ENCODE measurements around the gene RALA. TPM values are rescaled to one million over a fixed set of nuclear protein-coding genes. Genes with fewer than 3 reads are reported as not detected.

RALA gene
- total and polyA plus RNA-seq, 10 of the 15 experiments (the other 5 are each of a cell fraction or from before 2014, with no cell fraction given) = 7.5 to 53.3 (median 23.1) TPM

DNA sequence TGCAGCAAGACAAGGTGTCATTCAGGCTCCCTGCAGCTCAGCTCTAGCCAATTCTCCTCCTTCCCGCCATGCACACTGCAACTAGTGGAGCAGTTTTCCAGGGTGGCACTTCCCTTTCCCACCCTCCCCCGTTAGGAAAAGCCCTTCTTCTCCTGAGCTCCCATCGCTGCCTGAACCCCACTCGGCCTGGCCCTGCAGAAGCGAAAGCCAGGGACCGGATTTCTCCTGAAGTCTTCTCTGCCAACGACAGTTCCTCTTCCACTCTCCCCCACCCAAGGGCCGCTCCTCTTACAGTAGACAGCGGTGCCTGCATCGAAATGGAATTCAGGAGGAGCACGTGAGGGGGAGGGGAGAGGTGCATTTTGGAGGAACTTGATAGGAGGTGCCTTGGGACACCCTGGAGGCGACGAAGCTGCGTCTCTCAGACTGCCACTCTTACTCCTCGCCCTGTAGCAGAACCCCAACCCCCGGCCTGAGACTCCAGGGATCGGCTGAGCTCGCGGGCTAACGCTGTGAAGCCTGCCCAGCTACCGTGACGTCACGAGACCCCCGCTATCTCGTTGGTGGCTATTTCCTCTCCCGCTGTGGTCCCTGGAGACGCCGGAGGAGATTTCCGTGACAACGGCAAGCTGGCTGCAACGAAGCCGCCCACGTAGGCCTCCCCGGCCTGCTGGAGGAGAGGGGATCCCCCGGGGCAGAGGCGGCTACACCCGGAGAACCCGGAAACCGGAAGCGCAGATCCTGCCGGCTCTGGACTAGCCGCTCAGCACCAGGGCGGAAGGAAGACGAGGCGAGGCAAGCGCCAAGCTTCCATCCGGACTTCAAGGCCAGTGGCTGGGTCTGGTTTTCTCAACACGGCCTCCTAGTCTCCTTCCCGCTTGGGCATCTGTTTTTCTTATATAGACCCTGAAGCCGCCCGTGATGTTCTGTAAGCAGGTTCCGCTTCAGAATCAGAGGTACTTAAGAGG, 109.7 kb downstream of the RALA start:
- Histone ChIP-seq H3K9ac (ENCODE audit: control insufficient read depth, insufficient read depth, low read length) (peak overlapping the region; percentile 87), H3K27me3 (replicated peaks in 1 of 2; ENCODE audit: control insufficient read depth in 2 of 2, insufficient read depth in 2 of 2, low read length in 1 of 2) (no peaks in the 10 kb centered on the region), H3K9me3 (replicated peaks; ENCODE audit: control insufficient read depth, insufficient read depth, low read length) (no peaks in the 10 kb centered on the region; the same call in 2 of the 3 replicates), H3K4me3 (peak overlapping the region; percentile 77), H3K4me2 (ENCODE audit: control insufficient read depth, insufficient read depth) (peak overlapping the region; percentile 93), H3K4me1 (ENCODE audit: control insufficient read depth, insufficient read depth, low read length) (peaks cover 10% of the 10 kb centered on the region), H3K79me2 (ENCODE audit: control insufficient read depth, insufficient read depth, low read length) (peaks cover 27% of the 10 kb centered on the region), H4K20me1 (ENCODE audit: control insufficient read depth, insufficient read depth) (no peaks in the 10 kb centered on the region), H3K36me3 (ENCODE audit: control insufficient read depth in 2 of 2, insufficient read depth in 2 of 2, low read length in 1 of 2) (no peaks in the 10 kb centered on the region), H3K27ac (ENCODE audit: control insufficient read depth, insufficient read depth) (peak overlapping the region; percentile 80), H2AFZ (ENCODE audit: control insufficient read depth, low read depth, low read length) (peak overlapping the region; percentile 88)
- intact Hi-C loops (cut with micrococcal nuclease; ENCODE audit: unreplicated experiment) (loop anchor here (1.0 kb wide), 2 partner anchors 47 to 110 kb away; partner anchors contain the start of gene RALA), in situ Hi-C loops (cut with MboI) (loop anchor here (25.0 kb wide), 1 partner anchor 1371 kb away; no protein-coding TSS in a partner anchor)
- SMC1A ChIA-PET (ENCODE audit: uncharacterized antibody, unreplicated experiment) = interaction anchor here (0.6 to 4.9 kb wide), 9 partner anchors 9 to 153 kb away, joined by 3 to 82 read pairs (median 5); partner anchors contain the start of gene RALA
- CTCF ChIA-PET = interaction anchor here (1.1 to 6.8 kb wide), 5 partner anchors 9 to 152 kb away, joined by 3 to 90 read pairs (median 7); no protein-coding TSS in a partner anchor
- ATAC-seq (peak; percentile 93), FAIRE-seq (peak; percentile 74), DNase-seq (ENCODE audit: low read depth, low spot score) (peak; percentile 95)
- RAD21 ChIA-PET (ENCODE audit: unreplicated experiment) = interaction anchor here (0.8 to 20.6 kb wide), 6 partner anchors 9 to 153 kb away, joined by 3 to 410 read pairs (median 6); partner anchors contain the start of gene RALA
- POLR2A ChIA-PET = interaction anchor here (0.6 to 4.8 kb wide), 12 partner anchors 10 to 224 kb away, joined by 3 to 64 read pairs (median 3); partner anchors contain the start of gene RALA
- BruUV-seq (replicated peaks) = no TSS peak
- 3% methylated on average over 52 of the region's 52 CpGs for WGBS (ENCODE audit: insufficient coverage, insufficient replicate concordance, low lambda C conversion rate, missing lambda C conversion rate)
- TF ChIP-seq EED (IDR thresholded peaks at IDR 0.05; ENCODE audit: low read depth) (peak; percentile 88), CBFB (IDR thresholded peaks at IDR 0.05; ENCODE audit: low read depth) (peak; percentile 77; the same call in 1 of the 2 replicates), HDAC2 (IDR thresholded peaks at IDR 0.05) (no peak), EGR1 (IDR thresholded peaks at IDR 0.05; ENCODE audit: borderline replicate concordance in 1 of 2, low read depth in 2 of 2, low read length in 2 of 2) (peak; percentile 25 to 99), NR2F1 (conservative IDR thresholded peaks at IDR 0.05) (peak; percentile 40; the same call in 1 of the 2 replicates), ZNF384 (IDR thresholded peaks at IDR 0.05; ENCODE audit: borderline replicate concordance, low read depth, low read length) (no peak), FOS (IDR thresholded peaks at IDR 0.05; ENCODE audit: borderline replicate concordance, extremely low read depth, insufficient read length) (peak; percentile 24), SPI1 (IDR thresholded peaks at IDR 0.05; ENCODE audit: borderline replicate concordance, insufficient read depth, low read depth, low read length) (peak; percentile 45; the same call in 1 of the 2 replicates), ATF7 (IDR thresholded peaks at IDR 0.05; ENCODE audit: low read depth) (peak; percentile 93), FOXK2 (IDR thresholded peaks at IDR 0.05) (no peak)
- TF ChIP-seq, protein P1, sequence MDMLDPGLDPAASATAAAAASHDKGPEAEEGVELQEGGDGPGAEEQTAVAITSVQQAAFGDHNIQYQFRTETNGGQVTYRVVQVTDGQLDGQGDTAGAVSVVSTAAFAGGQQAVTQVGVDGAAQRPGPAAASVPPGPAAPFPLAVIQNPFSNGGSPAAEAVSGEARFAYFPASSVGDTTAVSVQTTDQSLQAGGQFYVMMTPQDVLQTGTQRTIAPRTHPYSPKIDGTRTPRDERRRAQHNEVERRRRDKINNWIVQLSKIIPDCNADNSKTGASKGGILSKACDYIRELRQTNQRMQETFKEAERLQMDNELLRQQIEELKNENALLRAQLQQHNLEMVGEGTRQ (IDR thresholded peaks at IDR 0.05; ENCODE audit: borderline replicate concordance, low read depth, low read length) = no peak; the same call in 1 of the 2 replicates
- TF ChIP-seq, protein P2, sequence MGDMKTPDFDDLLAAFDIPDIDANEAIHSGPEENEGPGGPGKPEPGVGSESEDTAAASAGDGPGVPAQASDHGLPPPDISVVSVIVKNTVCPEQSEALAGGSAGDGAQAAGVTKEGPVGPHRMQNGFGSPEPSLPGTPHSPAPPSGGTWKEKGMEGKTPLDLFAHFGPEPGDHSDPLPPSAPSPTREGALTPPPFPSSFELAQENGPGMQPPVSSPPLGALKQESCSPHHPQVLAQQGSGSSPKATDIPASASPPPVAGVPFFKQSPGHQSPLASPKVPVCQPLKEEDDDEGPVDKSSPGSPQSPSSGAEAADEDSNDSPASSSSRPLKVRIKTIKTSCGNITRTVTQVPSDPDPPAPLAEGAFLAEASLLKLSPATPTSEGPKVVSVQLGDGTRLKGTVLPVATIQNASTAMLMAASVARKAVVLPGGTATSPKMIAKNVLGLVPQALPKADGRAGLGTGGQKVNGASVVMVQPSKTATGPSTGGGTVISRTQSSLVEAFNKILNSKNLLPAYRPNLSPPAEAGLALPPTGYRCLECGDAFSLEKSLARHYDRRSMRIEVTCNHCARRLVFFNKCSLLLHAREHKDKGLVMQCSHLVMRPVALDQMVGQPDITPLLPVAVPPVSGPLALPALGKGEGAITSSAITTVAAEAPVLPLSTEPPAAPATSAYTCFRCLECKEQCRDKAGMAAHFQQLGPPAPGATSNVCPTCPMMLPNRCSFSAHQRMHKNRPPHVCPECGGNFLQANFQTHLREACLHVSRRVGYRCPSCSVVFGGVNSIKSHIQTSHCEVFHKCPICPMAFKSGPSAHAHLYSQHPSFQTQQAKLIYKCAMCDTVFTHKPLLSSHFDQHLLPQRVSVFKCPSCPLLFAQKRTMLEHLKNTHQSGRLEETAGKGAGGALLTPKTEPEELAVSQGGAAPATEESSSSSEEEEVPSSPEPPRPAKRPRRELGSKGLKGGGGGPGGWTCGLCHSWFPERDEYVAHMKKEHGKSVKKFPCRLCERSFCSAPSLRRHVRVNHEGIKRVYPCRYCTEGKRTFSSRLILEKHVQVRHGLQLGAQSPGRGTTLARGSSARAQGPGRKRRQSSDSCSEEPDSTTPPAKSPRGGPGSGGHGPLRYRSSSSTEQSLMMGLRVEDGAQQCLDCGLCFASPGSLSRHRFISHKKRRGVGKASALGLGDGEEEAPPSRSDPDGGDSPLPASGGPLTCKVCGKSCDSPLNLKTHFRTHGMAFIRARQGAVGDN (IDR thresholded peaks at IDR 0.05) = peak; percentile 70
- TF ChIP-seq, protein P3, sequence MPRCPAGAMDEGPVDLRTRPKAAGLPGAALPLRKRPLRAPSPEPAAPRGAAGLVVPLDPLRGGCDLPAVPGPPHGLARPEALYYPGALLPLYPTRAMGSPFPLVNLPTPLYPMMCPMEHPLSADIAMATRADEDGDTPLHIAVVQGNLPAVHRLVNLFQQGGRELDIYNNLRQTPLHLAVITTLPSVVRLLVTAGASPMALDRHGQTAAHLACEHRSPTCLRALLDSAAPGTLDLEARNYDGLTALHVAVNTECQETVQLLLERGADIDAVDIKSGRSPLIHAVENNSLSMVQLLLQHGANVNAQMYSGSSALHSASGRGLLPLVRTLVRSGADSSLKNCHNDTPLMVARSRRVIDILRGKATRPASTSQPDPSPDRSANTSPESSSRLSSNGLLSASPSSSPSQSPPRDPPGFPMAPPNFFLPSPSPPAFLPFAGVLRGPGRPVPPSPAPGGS (IDR thresholded peaks at IDR 0.05; ENCODE audit: borderline replicate concordance, insufficient read depth, low read depth, low read length, poor library complexity, severe bottlenecking) = peak; percentile 84
